Endothelial cell (in vitro differentiated cells): ENCODE data around the gene LARGE1. TPM values are rescaled to one million over a fixed set of nuclear protein-coding genes. Genes with fewer than 3 reads are reported as not detected.

Experiments
- DNase-seq: peaks from one replicate; pipeline ENCODE4 v3.0.0; 2021; ENCODE audit warnings: low spot score
- H3K27ac Mint-ChIP-seq: one replicate; pipeline ENCODE4 v1.8.0; 2021; ENCODE audit warnings: mixed read lengths, inconsistent platforms; ENCODE audit not compliant: unreplicated experiment
- H3K27me3 Mint-ChIP-seq: one replicate; pipeline ENCODE4 v1.8.0; 2021; ENCODE audit warnings: mild to moderate bottlenecking, moderate library complexity, mixed read lengths, inconsistent platforms; ENCODE audit not compliant: unreplicated experiment
- H3K36me3 Mint-ChIP-seq: one replicate; pipeline ENCODE4 v1.8.0; 2021; ENCODE audit warnings: mild to moderate bottlenecking, low read depth, mixed read lengths, inconsistent platforms; ENCODE audit not compliant: unreplicated experiment
- H3K4me1 Mint-ChIP-seq: one replicate; pipeline ENCODE4 v1.8.0; 2021; ENCODE audit warnings: mild to moderate bottlenecking, mixed read lengths, inconsistent platforms; ENCODE audit not compliant: unreplicated experiment
- H3K4me3 Mint-ChIP-seq: one replicate; pipeline ENCODE4 v1.8.0; 2021; ENCODE audit warnings: mild to moderate bottlenecking, mixed read lengths, inconsistent platforms; ENCODE audit not compliant: unreplicated experiment
- H3K9me3 Mint-ChIP-seq: one replicate; pipeline ENCODE4 v1.8.0; 2021; ENCODE audit warnings: mixed read lengths, inconsistent platforms; ENCODE audit not compliant: unreplicated experiment
- total RNA-seq: library from RNA; stranded (reverse); fragmentation: NEBNext Ultra II Directional; extraction: Animal tissue kit (Norgen Biotek cat#: 25700); gene quantifications from one replicate; pipeline ENCODE4 v1.2.1, GENCODE V29; 2021; ENCODE audit not compliant: unreplicated experiment
- TF ChIP-seq, protein P1 (sequence below): fragments of 200-600 bp; sonication (generic); IDR thresholded peaks from one replicate; pipeline ENCODE4 v1.5.0; 2021; ENCODE audit warnings: antibody characterized with exemption; ENCODE audit not compliant: unreplicated experiment

LARGE1 gene
- total RNA-seq, 1 donor from 2014 or later = 25.4 TPM

DNA sequence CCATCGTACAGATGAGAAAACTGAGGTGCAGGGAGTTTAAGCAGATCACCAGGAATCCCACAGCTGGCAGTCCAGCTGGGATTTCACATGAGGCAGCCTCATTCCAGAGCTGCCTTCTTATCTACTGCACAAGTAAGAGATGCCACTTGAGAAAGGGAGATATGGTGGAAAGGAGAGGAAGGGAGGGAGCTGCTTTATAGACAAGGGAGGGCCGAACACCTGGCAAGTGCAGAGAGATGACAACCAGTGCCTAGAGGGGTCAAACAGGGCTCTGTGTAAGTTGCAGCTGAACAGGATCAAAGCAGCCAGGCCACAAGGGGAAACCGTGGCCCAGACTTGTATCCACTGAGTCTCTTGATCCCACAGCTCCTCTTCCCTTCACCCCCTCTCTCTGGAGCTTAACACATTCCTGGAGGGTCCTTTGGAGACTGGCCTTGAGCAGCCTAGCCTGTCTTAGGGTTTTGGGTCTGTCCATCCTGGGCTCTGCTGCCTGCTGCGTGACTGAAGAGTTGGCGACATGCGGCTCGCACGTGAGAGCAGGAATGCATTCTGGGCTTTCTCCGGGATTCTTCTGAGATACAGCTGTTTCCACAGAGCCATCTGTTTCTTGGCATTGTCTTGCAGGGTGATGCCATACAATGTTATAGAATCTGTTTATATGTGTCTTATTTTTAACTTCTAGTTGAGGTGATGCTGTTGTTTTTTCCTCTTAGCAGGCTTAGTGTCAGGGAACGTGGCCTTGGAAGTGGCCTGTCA, 593.6 kb downstream of the LARGE1 start:
- Mint-ChIP-seq H3K27me3 (peaks cover 1% of the 10 kb centered on the region), H3K4me1 (peaks cover 11% of the 10 kb centered on the region), H3K36me3 (no peaks in the 10 kb centered on the region), H3K9me3 (no peaks in the 10 kb centered on the region), H3K4me3 (no peak overlapping the region), H3K27ac (no peak overlapping the region)
- no peak for DNase-seq
- TF ChIP-seq, protein P1, sequence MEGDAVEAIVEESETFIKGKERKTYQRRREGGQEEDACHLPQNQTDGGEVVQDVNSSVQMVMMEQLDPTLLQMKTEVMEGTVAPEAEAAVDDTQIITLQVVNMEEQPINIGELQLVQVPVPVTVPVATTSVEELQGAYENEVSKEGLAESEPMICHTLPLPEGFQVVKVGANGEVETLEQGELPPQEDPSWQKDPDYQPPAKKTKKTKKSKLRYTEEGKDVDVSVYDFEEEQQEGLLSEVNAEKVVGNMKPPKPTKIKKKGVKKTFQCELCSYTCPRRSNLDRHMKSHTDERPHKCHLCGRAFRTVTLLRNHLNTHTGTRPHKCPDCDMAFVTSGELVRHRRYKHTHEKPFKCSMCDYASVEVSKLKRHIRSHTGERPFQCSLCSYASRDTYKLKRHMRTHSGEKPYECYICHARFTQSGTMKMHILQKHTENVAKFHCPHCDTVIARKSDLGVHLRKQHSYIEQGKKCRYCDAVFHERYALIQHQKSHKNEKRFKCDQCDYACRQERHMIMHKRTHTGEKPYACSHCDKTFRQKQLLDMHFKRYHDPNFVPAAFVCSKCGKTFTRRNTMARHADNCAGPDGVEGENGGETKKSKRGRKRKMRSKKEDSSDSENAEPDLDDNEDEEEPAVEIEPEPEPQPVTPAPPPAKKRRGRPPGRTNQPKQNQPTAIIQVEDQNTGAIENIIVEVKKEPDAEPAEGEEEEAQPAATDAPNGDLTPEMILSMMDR = no peak

DNA sequence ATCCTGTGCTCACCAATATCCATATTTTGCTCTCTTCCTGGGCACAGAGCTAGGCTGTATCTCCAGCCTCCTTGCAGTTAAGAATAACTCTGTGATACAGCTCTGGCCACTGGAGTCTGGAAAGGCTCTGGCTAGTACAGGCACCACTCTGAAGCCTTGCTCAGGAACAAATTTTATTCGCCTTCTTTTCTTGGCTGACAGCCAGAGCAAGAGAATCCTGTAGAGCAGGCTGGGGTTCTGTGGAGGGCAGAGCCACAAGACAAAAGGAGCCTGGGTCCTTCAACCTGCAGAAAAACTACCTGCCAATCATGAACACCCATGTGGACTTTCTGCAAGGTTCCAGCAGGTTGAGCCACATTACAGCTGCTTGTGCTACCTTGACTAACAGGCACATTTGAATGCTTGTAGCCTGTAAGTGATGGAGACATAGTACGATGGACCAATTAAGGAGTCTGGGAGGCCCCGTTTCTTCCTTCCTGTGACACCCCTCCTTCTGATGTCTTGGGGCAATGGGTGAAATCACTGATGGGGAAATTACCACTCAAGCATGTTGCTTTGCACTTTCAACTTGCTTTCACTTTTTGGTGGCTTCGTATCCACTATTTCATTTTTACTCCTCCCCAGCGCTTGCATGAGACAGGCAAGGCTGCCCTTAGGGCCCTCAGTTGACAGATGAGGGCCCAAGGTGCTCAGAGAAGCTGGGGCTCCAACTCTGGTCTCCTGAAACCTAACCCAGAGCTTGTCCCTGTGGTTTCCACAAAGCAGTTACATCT, 594.9 kb downstream of the LARGE1 start:
- DNase-seq = no peak
- Mint-ChIP-seq H3K27ac (no peak overlapping the region), H3K4me3 (no peak overlapping the region), H3K36me3 (no peaks in the 10 kb centered on the region), H3K9me3 (no peaks in the 10 kb centered on the region), H3K27me3 (no peaks in the 10 kb centered on the region), H3K4me1 (peaks cover 11% of the 10 kb centered on the region)
- TF ChIP-seq, protein P1 = no peak

DNA sequence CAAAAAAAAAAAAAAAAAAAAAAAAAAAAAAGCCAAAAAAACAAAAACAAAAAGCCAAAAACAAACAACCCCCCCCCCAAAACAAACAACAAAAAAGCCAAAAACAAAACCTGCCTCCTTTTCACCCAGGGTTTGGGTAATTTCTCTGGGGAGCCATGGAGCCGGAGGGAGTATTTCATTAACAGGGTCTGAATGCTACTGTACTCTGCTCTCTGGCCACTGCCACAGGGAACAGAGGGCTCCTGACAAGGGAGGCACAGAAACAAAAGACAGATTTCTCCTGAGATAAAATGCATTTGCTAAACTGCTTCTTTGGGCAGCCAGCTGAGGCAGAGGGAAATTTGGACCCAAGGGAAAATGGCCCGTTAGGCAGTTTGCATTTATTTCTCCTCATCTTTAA, 596.0 kb downstream of the LARGE1 start:
- Mint-ChIP-seq H3K4me1 (peaks cover 5% of the 10 kb centered on the region), H3K27ac (no peak overlapping the region), H3K36me3 (no peaks in the 10 kb centered on the region), H3K9me3 (no peaks in the 10 kb centered on the region), H3K4me3 (no peak overlapping the region), H3K27me3 (no peaks in the 10 kb centered on the region)
- TF ChIP-seq, protein P1 = no peak
- DNase-seq = no peak

DNA sequence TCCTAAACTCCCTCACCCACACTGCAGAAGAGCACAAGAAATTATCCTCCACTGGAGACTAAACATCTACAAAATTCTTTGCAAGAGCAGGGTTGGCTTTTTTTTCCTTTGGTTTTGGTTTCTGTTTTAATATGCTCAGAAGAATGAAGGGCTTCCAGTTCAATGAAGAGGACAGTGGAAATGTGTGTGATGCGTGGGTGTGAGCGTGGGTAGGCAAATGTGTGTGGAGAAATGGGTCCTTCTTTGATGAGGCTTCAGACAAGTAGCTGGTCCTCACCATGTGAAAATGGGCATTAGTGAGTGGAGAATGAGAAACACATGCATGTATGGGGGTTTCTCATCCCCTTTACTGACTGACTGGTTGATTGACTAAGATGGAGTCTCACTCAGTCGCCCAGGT, 598.8 kb downstream of the LARGE1 start:
- DNase-seq = no peak
- H3K9me3 Mint-ChIP-seq = no peaks in the 10 kb centered on the region
- TF ChIP-seq, protein P1 = no peak
- H3K4me3 Mint-ChIP-seq = no peak overlapping the region
- H3K36me3 Mint-ChIP-seq = no peaks in the 10 kb centered on the region
- H3K27ac Mint-ChIP-seq = no peak overlapping the region
- no peaks in the 10 kb centered on the region for H3K4me1 Mint-ChIP-seq
- no peaks in the 10 kb centered on the region for H3K27me3 Mint-ChIP-seq

DNA sequence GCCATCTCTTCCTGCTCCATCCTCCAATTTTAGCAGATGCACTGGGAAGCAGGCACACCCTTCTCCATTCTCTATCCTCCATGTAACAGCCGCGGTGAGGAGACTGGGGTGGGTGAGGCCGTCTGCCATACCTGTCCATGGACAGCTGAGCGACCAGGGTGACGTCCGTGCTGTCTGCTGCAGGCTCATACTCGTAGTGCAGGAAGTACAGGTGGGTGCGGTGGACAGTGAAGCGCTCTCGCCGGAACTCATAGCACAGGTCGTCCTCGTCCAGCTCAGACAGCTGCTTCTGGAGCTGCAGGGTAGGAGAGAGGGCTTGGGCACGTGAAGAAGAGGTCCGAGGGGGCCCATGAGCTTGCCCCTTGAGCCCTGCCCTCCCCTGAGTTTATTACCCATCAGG, 604.3 kb downstream of the LARGE1 start:
- Mint-ChIP-seq H3K4me3 (no peak overlapping the region), H3K4me1 (no peaks in the 10 kb centered on the region), H3K27ac (no peak overlapping the region), H3K9me3 (no peaks in the 10 kb centered on the region), H3K27me3 (no peaks in the 10 kb centered on the region), H3K36me3 (peaks cover 4% of the 10 kb centered on the region)
- TF ChIP-seq, protein P1 = no peak
- no peak for DNase-seq
